H9 (cell line): Measurements from ENCODE around the gene TCERG1L. TPM values are rescaled to one million over a fixed set of nuclear protein-coding genes. Genes with fewer than 3 reads are reported as not detected.
A peak's percentile ranks its signal among the peaks of the same experiment; 100 is the strongest.

Experiments used
- DNase-seq: peaks from one replicate; pipeline ENCODE4 v3.0.0-alpha.2; 2017
- H2AFZ ChIP-seq: one replicate; pipeline ENCODE4 v1.6.1; 2013; ENCODE audit warnings: mild to moderate bottlenecking, low read length, control low read depth, moderate library complexity
- H2AK5ac ChIP-seq: 2 replicates; pipeline ENCODE4 v1.6.1; 2013; ENCODE audit warnings: low read length, control low read depth, mixed read lengths; ENCODE audit not compliant: insufficient read length
- H2BK120ac ChIP-seq: one replicate; pipeline ENCODE4 v1.6.1; 2013; ENCODE audit warnings: low read depth, mild to moderate bottlenecking, low read length, control low read depth, inconsistent platforms; ENCODE audit not compliant: poor library complexity, severe bottlenecking
- H2BK12ac ChIP-seq: 2 replicates; pipeline ENCODE4 v1.6.1; 2013; ENCODE audit warnings: low read length, control low read depth, mixed read lengths, low read depth; ENCODE audit not compliant: insufficient read length
- H2BK15ac ChIP-seq: 2 replicates; pipeline ENCODE4 v1.6.1; 2013; ENCODE audit warnings: low read depth, low read length, control low read depth
- H2BK20ac ChIP-seq: one replicate; pipeline ENCODE4 v1.6.1; 2013; ENCODE audit warnings: low read depth, mild to moderate bottlenecking, low read length, control low read depth, inconsistent platforms; ENCODE audit not compliant: poor library complexity, severe bottlenecking
- H2BK5ac ChIP-seq: 2 replicates; pipeline ENCODE4 v1.6.1; 2013; ENCODE audit warnings: low read length, control low read depth, mixed read lengths; ENCODE audit not compliant: insufficient read length
- H3K14ac ChIP-seq: 2 replicates; pipeline ENCODE4 v1.6.1; 2013; ENCODE audit warnings: low read length, control low read depth; ENCODE audit not compliant: insufficient read depth
- H3K18ac ChIP-seq: 2 replicates; pipeline ENCODE4 v1.6.1; 2013; ENCODE audit warnings: low read depth, mild to moderate bottlenecking, mixed read lengths, low read length, control low read depth; ENCODE audit not compliant: insufficient read length
- H3K23ac ChIP-seq: 2 replicates; pipeline ENCODE4 v1.6.1; 2013; ENCODE audit warnings: low read length, control low read depth, mixed read lengths, low read depth; ENCODE audit not compliant: insufficient read length
- H3K23me2 ChIP-seq: 2 replicates; pipeline ENCODE4 v1.6.1; 2013; ENCODE audit warnings: low read depth, mild to moderate bottlenecking, mixed read lengths, low read length, control low read depth; ENCODE audit not compliant: insufficient read length, poor library complexity, severe bottlenecking
- H3K27ac ChIP-seq: 2 replicates; pipeline ENCODE4 v1.5.1; 2013; ENCODE audit warnings: low read length, control low read depth, mixed read lengths, low read depth; ENCODE audit not compliant: insufficient read length
- H3K27me3 ChIP-seq: 2 replicates; pipeline ENCODE4 v1.6.1; 2013; ENCODE audit warnings: low read length, control low read depth, inconsistent platforms; ENCODE audit not compliant: insufficient read depth
- H3K4ac ChIP-seq: 2 replicates; pipeline ENCODE4 v1.6.1; 2013; ENCODE audit warnings: low read depth, mild to moderate bottlenecking, control low read depth, inconsistent platforms, low read length, moderate library complexity
- H3K4me1 ChIP-seq: 2 replicates; pipeline ENCODE4 v1.6.1; 2013; ENCODE audit warnings: low read length, control low read depth, inconsistent platforms; ENCODE audit not compliant: insufficient read depth
- H3K4me2 ChIP-seq: 2 replicates; pipeline ENCODE4 v1.6.1; 2013; ENCODE audit warnings: low read length, control low read depth, mixed read lengths; ENCODE audit not compliant: insufficient read length, insufficient read depth
- H3K56ac ChIP-seq: 2 replicates; pipeline ENCODE4 v1.6.1; 2013; ENCODE audit warnings: low read depth, mild to moderate bottlenecking, mixed read lengths, low read length, control low read depth; ENCODE audit not compliant: insufficient read length
- H3K79me1 ChIP-seq: 2 replicates; pipeline ENCODE4 v1.6.1; 2013; ENCODE audit warnings: low read depth, mild to moderate bottlenecking, moderate library complexity, low read length, control low read depth, inconsistent platforms; ENCODE audit not compliant: insufficient read depth, poor library complexity, severe bottlenecking
- H3K79me2 ChIP-seq: 2 replicates; pipeline ENCODE4 v1.6.1; 2013; ENCODE audit warnings: low read length, control low read depth, inconsistent platforms; ENCODE audit not compliant: insufficient read depth
- H3K9ac ChIP-seq: 2 replicates; pipeline ENCODE4 v1.6.1; 2013; ENCODE audit warnings: low read length, control low read depth, mixed read lengths; ENCODE audit not compliant: insufficient read length; ENCODE audit errors: extremely low read depth
- H3K9me3 ChIP-seq: one replicate; pipeline ENCODE4 v1.6.1; 2013; ENCODE audit warnings: low read depth, low read length, inconsistent platforms; ENCODE audit not compliant: control insufficient read depth
- H3T11ph ChIP-seq: one replicate; pipeline ENCODE4 v1.6.1; 2013; ENCODE audit warnings: mild to moderate bottlenecking, low read length, control low read depth, inconsistent platforms
- H4K20me1 ChIP-seq: one replicate; pipeline ENCODE4 v1.6.1; 2013; ENCODE audit not compliant: control insufficient read depth, insufficient read length, insufficient read depth
- H4K5ac ChIP-seq: 2 replicates; pipeline ENCODE4 v1.6.1; 2013; ENCODE audit warnings: low read depth, mild to moderate bottlenecking, mixed read lengths, low read length, control low read depth; ENCODE audit not compliant: insufficient read length
- H4K8ac ChIP-seq: replicated peaks from 2 replicates; pipeline ENCODE4 v1.6.1; 2013; ENCODE audit warnings: low read length, control low read depth, mixed read lengths, low read depth; ENCODE audit not compliant: insufficient read length
- H4K91ac ChIP-seq: 2 replicates; pipeline ENCODE4 v1.6.1; 2013; ENCODE audit warnings: low read depth, mild to moderate bottlenecking, moderate library complexity, mixed read lengths, low read length, control low read depth; ENCODE audit not compliant: insufficient read length
- H3K27ac Mint-ChIP-seq, 3 experiments: 2 replicates in 2 of 3; 3 replicates in 1 of 3; pipeline ENCODE4 v1.8.0; 2020 to 2021; ENCODE audit warnings: mixed read lengths in 3 of 3, mild to moderate bottlenecking in 1 of 3, moderate library complexity in 1 of 3
- H3K27me3 Mint-ChIP-seq: 2 replicates; pipeline ENCODE4 v1.8.0; 2021; ENCODE audit warnings: low read depth, mild to moderate bottlenecking, moderate library complexity, mixed read lengths
- H3K36me3 Mint-ChIP-seq, 3 experiments: 2 replicates in 2 of 3; 3 replicates in 1 of 3; pipeline ENCODE4 v1.8.0; 2020 to 2021; ENCODE audit warnings: low read depth in 3 of 3, mixed read lengths in 3 of 3; ENCODE audit not compliant: insufficient read depth in 1 of 3
- H3K4me1 Mint-ChIP-seq, 2 experiments: 2 replicates each; pipeline ENCODE4 v1.8.0; 2020; ENCODE audit warnings: mixed read lengths in 2 of 2
- H3K4me3 Mint-ChIP-seq, 2 experiments: 2 replicates in 1 of 2; 3 replicates in 1 of 2; pipeline ENCODE4 v1.8.0; 2020 to 2021; ENCODE audit warnings: mild to moderate bottlenecking in 2 of 2, mixed read lengths in 2 of 2, moderate library complexity in 1 of 2
- H3K9me3 Mint-ChIP-seq, 2 experiments: 2 replicates in 1 of 2; 3 replicates in 1 of 2; pipeline ENCODE4 v1.8.0; 2020; ENCODE audit warnings: mild to moderate bottlenecking in 2 of 2, mixed read lengths in 2 of 2, moderate library complexity in 1 of 2
- WGBS: extraction: QIAGEN DNeasy Blood & Tissue Kit; methylation state at CpG from one replicate; pipeline ENCODE4 v1.1.7; 2013; ENCODE audit warnings: missing lambda C conversion rate, low lambda C conversion rate, mixed read lengths; ENCODE audit not compliant: insufficient read length; ENCODE audit errors: extremely low coverage; 5-methylcytosine and 5-hydroxymethylcytosine counted together
- total RNA-seq: library from RNA; stranded (reverse); gene quantifications from 2 replicates; pipeline ENCODE4 v1.2.1, GENCODE V29; 2021
- TF ChIP-seq, protein P1 (sequence below): fragments of 200-600 bp; sonication (generic); conservative IDR thresholded peaks from 3 replicates; pipeline ENCODE4 v1.8.0; 2021; ENCODE audit warnings: antibody characterized with exemption, mild to moderate bottlenecking

TCERG1L gene
- total RNA-seq, 1 experiment from 2014 or later, result 3.3 TPM

DNA sequence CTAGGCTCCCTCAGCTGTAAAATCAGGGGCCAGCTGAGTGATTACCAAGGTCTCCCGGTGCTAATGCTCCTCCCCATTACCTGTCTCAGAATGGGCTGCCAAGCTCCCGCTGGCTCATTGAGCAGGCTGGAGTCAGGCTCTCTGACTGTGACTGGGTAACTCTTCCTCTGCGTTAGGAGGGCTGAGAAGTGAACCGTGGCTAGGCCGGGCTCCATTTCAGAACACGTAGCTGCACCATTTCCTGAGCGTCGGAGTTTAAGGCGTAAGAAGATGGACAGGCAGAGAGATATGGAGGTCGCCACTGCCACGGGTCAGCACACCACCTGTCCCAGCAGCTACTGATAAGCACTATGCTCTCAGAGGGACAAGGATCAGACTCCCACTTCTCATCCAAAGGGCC is 250.3 kb downstream of the TCERG1L start:
- no peak overlapping the region for H3K56ac ChIP-seq
- no peak overlapping the region for H2BK5ac ChIP-seq
- H3K9me3 Mint-ChIP-seq, result peaks cover 18 to 19% of the 10 kb centered on the region in 2 experiments
- no CpG with 5 or more reads among the region's 11 CpGs for WGBS
- no peak overlapping the region for H3K27ac ChIP-seq
- H3K23me2 ChIP-seq, result no peaks in the 10 kb centered on the region
- no peak overlapping the region for H2BK20ac ChIP-seq
- no peak overlapping the region for H2BK12ac ChIP-seq
- no peak overlapping the region for H3K4me2 ChIP-seq
- no peak overlapping the region for H4K91ac ChIP-seq
- H3K27me3 ChIP-seq, result no peaks in the 10 kb centered on the region; the same call in 1 of the 2 replicates
- no peaks in the 10 kb centered on the region for H3K79me2 ChIP-seq
- H4K8ac ChIP-seq, result no peak overlapping the region
- peaks cover 2% of the 10 kb centered on the region for H3K4me1 ChIP-seq
- peak overlapping the region in 1 of 3 experiments; percentile 28; a peak in 2 of 7 replicates for H3K27ac Mint-ChIP-seq
- H3K9ac ChIP-seq, result no peak overlapping the region
- no peak overlapping the region for H2AK5ac ChIP-seq
- H3K18ac ChIP-seq, result no peak overlapping the region
- H4K20me1 ChIP-seq, result no peaks in the 10 kb centered on the region
- H3K4ac ChIP-seq, result no peak overlapping the region
- DNase-seq, result no peak
- H3T11ph ChIP-seq, result no peak overlapping the region
- peaks cover 43 to 44% of the 10 kb centered on the region in 2 experiments for H3K4me1 Mint-ChIP-seq
- TF ChIP-seq, protein P1, sequence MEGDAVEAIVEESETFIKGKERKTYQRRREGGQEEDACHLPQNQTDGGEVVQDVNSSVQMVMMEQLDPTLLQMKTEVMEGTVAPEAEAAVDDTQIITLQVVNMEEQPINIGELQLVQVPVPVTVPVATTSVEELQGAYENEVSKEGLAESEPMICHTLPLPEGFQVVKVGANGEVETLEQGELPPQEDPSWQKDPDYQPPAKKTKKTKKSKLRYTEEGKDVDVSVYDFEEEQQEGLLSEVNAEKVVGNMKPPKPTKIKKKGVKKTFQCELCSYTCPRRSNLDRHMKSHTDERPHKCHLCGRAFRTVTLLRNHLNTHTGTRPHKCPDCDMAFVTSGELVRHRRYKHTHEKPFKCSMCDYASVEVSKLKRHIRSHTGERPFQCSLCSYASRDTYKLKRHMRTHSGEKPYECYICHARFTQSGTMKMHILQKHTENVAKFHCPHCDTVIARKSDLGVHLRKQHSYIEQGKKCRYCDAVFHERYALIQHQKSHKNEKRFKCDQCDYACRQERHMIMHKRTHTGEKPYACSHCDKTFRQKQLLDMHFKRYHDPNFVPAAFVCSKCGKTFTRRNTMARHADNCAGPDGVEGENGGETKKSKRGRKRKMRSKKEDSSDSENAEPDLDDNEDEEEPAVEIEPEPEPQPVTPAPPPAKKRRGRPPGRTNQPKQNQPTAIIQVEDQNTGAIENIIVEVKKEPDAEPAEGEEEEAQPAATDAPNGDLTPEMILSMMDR, result no peak
- H3K27me3 Mint-ChIP-seq, result peaks cover 5% of the 10 kb centered on the region; the same call in 1 of the 2 replicates
- H3K23ac ChIP-seq, result no peak overlapping the region
- H3K79me1 ChIP-seq, result no peaks in the 10 kb centered on the region
- H3K36me3 Mint-ChIP-seq, result peaks cover 10 to 17% (median 13%) of the 10 kb centered on the region in 3 experiments; a peak in 6 of 7 replicates
- no peak overlapping the region for H2AFZ ChIP-seq
- H3K14ac ChIP-seq, result no peak overlapping the region
- no peaks in the 10 kb centered on the region for H3K9me3 ChIP-seq
- no peak overlapping the region for H2BK120ac ChIP-seq
- no peak overlapping the region for H4K5ac ChIP-seq
- H3K4me3 Mint-ChIP-seq, result no peak overlapping the region
- no peak overlapping the region for H2BK15ac ChIP-seq
